HL-60 (cell line): ENCODE results near the gene OGG1.

Source experiments
- GABPA ChIP-seq: IDR thresholded peaks from 2 replicates; pipeline ENCODE4 v1.6.1; 2012; ENCODE audit warnings: low read depth
- SPI1 ChIP-seq: IDR thresholded peaks from 2 replicates; pipeline ENCODE4 v1.6.1; 2012; ENCODE audit warnings: low read depth, mild to moderate bottlenecking, borderline replicate concordance
- TF ChIP-seq, protein P1 (sequence below): IDR thresholded peaks from 2 replicates; pipeline ENCODE4 v1.6.1; 2012; ENCODE audit warnings: low read depth; ENCODE audit not compliant: insufficient replicate concordance
- TF ChIP-seq, protein P2 (sequence below): IDR thresholded peaks from one replicate; pipeline ENCODE4 v1.5.1; 2011; ENCODE audit warnings: low read length, control low read depth, inconsistent platforms; ENCODE audit not compliant: insufficient read depth

DNA sequence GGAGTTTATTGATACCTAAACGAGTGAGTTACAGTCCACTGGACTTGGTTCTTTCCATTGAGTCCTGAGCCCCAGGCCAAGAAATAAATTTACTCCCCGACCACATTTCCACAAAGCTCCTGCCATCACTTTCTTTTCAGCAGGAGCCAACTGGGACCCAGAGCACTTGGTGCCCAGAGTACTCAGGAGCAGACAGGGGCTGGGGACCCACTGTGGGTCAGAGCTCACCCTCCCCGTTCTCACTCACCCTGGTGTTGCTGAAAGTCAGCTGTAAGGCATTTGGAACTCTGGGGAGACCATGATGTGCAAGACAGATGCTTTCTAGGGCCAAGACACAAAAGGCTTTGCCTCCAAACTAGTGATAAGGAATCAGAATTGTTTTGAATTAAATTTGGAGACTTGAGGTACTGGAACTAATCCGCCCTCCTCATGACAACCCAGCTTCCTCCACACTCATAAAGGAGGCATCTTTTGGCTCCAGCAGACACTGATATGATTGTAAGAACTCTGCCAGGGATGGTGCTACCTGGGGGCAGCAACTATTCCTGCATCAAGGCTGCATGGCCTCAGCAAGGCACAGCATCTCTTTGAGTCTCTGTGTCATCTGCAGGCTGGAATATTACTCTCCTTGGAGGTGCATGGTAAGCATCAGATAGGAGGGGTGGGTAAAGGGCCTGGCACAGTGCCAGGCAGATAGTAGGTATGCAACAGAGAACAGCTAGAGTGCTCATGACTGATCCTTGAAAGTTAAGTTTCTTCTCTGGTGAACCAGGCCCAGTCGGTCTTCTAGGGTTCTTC lies 27.3 kb downstream of the OGG1 start:
- TF ChIP-seq, protein P1, sequence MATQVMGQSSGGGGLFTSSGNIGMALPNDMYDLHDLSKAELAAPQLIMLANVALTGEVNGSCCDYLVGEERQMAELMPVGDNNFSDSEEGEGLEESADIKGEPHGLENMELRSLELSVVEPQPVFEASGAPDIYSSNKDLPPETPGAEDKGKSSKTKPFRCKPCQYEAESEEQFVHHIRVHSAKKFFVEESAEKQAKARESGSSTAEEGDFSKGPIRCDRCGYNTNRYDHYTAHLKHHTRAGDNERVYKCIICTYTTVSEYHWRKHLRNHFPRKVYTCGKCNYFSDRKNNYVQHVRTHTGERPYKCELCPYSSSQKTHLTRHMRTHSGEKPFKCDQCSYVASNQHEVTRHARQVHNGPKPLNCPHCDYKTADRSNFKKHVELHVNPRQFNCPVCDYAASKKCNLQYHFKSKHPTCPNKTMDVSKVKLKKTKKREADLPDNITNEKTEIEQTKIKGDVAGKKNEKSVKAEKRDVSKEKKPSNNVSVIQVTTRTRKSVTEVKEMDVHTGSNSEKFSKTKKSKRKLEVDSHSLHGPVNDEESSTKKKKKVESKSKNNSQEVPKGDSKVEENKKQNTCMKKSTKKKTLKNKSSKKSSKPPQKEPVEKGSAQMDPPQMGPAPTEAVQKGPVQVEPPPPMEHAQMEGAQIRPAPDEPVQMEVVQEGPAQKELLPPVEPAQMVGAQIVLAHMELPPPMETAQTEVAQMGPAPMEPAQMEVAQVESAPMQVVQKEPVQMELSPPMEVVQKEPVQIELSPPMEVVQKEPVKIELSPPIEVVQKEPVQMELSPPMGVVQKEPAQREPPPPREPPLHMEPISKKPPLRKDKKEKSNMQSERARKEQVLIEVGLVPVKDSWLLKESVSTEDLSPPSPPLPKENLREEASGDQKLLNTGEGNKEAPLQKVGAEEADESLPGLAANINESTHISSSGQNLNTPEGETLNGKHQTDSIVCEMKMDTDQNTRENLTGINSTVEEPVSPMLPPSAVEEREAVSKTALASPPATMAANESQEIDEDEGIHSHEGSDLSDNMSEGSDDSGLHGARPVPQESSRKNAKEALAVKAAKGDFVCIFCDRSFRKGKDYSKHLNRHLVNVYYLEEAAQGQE, result no peak
- TF ChIP-seq, protein P2, sequence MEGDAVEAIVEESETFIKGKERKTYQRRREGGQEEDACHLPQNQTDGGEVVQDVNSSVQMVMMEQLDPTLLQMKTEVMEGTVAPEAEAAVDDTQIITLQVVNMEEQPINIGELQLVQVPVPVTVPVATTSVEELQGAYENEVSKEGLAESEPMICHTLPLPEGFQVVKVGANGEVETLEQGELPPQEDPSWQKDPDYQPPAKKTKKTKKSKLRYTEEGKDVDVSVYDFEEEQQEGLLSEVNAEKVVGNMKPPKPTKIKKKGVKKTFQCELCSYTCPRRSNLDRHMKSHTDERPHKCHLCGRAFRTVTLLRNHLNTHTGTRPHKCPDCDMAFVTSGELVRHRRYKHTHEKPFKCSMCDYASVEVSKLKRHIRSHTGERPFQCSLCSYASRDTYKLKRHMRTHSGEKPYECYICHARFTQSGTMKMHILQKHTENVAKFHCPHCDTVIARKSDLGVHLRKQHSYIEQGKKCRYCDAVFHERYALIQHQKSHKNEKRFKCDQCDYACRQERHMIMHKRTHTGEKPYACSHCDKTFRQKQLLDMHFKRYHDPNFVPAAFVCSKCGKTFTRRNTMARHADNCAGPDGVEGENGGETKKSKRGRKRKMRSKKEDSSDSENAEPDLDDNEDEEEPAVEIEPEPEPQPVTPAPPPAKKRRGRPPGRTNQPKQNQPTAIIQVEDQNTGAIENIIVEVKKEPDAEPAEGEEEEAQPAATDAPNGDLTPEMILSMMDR, result no peak
- TF ChIP-seq GABPA (no peak), SPI1 (no peak)
